GM19397 (cell line): ENCODE results near the gene ASF1A.
"Not testable (repeated sequence)": the region's sequence is repeated elsewhere in the genome, so short reads cannot be mapped to it uniquely, and the experiment has no call there.

Source experiments
- ATAC-seq: cut with Tn5 transposase; IDR thresholded peaks from one replicate; pipeline ENCODE4 v1.9.1; 2021; ENCODE audit warnings: mild to moderate bottlenecking, moderate library complexity; ENCODE audit not compliant: unreplicated experiment

Gene ASF1A

GRCh38 chr6:118893807-118894424, at the start of gene ASF1A:
TSS of gene ASF1A (plus strand) at chr6:118894152. CDS start at chr6:118894414, 262 bp downstream.
- ATAC-seq = peak; percentile 54

- ATAC-seq = peak; percentile 52
Observed at GRCh38 chr6:118844915-118845314, 49.0 kb upstream of the ASF1A start.

- no peak for ATAC-seq
Observed at GRCh38 chr6:118853408-118853807, 40.5 kb upstream of the ASF1A start.

DNA sequence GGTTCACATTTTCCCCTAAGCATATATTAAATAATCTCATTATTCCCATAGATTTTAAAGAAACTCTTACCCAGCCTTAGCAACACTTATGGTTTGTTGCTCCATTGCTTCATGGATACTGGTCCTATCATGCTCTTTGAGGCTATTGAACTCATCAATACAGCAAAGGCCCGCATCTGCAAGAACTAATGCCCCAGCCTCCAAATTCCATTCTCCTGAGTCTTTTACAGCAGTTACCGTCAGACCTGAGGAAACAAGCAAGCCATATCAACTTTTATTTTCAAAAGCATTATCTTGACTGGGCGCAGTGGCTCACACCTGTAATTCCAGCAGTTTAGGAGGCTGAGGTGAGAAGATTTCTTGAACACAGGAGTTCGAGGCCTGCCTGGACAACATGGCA, 37.7 kb upstream of the ASF1A start:
- ATAC-seq = no peak

GRCh38 chr6:118859517-118860064, 34.4 kb upstream of the ASF1A start:
- no peak for ATAC-seq

DNA sequence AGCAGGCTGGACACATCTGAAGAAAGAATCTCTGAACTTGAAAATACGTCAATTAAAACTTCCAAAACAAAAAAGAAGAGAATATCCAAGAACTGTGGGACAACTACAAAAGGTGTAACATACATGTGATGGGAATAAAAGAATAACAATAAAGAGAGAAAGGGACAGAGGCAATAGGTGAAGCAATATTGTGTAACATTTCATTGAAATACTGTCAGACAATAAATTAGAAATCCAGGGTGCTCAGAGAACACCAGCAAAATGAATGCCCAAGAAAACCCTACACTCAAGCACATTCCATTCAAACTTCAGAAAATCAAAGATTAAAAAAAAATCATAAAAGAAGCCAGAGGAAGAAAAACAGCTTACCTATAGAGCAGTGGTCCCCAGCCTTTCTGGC, 33.6 kb upstream of the ASF1A start:
- no peak for ATAC-seq

DNA sequence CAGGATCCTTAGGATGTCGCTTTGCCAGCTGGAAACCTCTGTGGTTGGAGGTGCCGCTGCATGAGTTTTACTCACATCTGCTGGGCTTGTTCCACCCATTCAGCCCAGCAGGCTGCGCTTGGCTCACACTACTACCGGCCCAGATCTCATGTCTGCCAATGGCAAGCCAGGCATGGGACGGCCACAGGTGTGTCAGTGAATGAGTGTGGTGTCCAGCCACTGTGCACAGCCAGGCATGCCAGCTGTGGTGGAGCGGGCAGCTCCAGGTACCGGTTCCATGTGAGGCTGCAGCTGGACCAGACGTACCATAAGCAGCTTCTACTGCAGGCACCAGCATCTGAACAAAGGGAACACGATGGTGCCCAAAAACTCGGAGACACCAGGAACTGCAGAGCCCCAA, 33.1 kb upstream of the ASF1A start:
- no peak for ATAC-seq

DNA sequence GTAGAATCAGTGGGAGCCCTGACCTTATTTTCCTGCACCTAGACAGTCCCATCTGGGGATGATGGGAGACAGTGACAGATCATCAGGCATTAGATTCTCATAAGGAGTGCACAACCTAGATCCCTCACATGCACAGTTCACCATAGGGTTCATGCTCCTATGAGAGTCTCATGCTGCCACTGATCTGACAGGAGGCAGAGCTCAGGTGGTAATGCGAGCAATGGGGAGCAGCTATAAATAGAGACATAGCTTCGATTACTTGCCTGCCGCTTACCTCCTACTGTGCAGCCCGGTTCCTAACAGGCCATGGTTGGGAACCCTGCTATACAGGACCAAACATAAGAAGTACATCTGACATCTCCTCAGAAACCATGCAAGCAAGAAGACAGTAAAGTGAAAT, 31.5 kb upstream of the ASF1A start:
- no peak for ATAC-seq

- no peak for ATAC-seq
Observed at GRCh38 chr6:118864341-118865099, 29.4 kb upstream of the ASF1A start.

DNA sequence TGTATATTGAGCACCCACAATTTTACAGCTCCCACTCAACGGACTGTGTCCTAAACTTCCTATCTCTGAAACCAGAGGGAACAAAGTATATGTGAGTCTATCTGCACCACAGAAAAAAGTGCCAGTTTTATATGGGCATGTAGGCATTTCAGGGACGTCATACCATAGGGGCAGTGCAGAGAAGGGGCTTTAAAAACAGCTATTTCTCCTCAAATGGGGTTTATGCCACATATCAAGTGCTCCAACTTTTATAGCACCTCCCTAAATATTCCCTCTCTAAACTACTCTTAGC, 28.9 kb upstream of the ASF1A start:
- no peak for ATAC-seq

GRCh38 chr6:118867181-118867580, 26.8 kb upstream of the ASF1A start:
- ATAC-seq = no peak

GRCh38 chr6:118868901-118869300, 25.1 kb upstream of the ASF1A start:
- not testable (repeated sequence) for ATAC-seq

- ATAC-seq = no peak
Observed at GRCh38 chr6:118869350-118869749, 24.6 kb upstream of the ASF1A start.

- ATAC-seq = no peak
Observed at GRCh38 chr6:118869894-118870589, 23.9 kb upstream of the ASF1A start.

- no peak for ATAC-seq
Observed at GRCh38 chr6:118871331-118871730, 22.6 kb upstream of the ASF1A start.

DNA sequence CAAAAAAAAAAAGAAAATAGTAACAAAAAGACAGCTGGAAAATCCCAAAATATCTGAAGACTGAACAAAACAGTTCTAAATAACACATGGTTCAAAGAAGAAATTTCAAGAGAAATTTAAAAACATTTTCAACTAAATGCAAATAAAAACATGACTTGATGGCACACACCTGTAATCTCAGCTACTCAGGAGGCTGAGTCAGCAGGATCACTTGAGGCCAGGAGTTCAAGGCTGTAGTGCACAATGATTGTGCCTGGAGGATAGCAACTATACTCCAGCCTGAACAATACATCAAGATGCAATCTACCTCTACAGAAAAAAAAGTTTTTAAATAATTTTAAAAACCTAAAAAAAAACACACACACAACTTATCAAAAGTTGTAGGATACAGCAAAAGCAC, 21.6 kb upstream of the ASF1A start:
- ATAC-seq = no peak

DNA sequence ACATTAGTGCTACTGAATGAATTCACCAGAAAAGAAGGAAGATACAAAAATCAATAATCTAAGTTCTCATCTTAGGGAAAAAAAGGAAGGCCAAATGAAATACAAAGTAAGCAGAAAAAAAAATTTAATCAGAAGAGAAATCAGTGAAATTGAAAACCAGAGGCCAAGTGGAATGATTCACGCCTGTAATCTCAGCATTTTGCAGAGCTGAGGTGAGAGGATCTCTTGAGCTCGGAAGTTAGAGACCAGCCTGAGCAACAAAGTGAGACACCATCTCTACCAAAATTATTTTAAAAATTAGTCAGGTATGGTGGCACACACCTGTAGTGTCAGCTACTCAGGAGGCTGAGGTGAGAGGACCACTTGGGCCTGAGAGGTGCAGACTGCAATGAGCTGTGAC, 21.2 kb upstream of the ASF1A start:
- no peak for ATAC-seq

- ATAC-seq = no peak
Observed at GRCh38 chr6:118873239-118873638, 20.7 kb upstream of the ASF1A start.

GRCh38 chr6:118875672-118876071, 18.3 kb upstream of the ASF1A start:
- ATAC-seq = no peak

- no peak for ATAC-seq
Observed at GRCh38 chr6:118876198-118876597, 17.8 kb upstream of the ASF1A start.

DNA sequence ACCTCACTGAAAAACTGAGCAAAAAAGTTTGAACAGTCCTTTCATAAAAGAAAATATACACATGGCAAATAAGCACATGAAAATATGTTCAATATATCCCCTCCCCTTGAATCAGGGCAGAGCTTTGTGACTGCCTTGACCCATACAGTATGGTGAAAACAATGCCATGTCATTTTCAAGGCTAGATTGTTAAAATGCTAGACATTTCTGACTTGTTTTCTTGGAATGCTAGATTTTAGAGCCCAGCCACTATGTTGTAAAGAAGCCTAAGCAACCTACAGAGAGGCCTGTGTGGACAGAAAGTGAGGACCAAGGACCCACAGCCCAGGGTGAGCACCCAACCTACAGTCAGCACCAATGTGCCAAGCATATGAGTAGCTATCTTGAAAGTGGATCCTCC, 17.1 kb upstream of the ASF1A start:
- ATAC-seq = no peak

DNA sequence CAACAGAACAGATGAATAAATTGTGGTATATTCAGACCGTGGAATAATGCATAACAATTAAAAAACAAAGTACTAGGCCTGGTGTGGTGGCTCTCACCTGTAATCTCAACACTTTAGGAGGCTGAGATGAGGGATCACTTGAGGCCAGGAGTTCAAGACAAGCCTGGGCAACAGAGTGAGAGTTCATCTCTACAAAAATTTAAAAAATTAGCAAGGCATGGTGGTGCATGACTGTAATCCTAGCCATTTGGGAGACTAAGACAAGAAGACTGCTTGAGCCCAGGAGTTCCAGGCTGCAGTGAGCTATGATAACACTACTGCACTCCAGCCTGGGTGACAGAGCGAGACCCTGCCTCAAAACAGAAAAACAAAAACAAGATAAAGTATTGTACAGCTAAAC, 16.1 kb upstream of the ASF1A start:
- ATAC-seq = no peak
